ENCODE data around the gene PLEKHF1.

The PLEKHF1 gene

DNA sequence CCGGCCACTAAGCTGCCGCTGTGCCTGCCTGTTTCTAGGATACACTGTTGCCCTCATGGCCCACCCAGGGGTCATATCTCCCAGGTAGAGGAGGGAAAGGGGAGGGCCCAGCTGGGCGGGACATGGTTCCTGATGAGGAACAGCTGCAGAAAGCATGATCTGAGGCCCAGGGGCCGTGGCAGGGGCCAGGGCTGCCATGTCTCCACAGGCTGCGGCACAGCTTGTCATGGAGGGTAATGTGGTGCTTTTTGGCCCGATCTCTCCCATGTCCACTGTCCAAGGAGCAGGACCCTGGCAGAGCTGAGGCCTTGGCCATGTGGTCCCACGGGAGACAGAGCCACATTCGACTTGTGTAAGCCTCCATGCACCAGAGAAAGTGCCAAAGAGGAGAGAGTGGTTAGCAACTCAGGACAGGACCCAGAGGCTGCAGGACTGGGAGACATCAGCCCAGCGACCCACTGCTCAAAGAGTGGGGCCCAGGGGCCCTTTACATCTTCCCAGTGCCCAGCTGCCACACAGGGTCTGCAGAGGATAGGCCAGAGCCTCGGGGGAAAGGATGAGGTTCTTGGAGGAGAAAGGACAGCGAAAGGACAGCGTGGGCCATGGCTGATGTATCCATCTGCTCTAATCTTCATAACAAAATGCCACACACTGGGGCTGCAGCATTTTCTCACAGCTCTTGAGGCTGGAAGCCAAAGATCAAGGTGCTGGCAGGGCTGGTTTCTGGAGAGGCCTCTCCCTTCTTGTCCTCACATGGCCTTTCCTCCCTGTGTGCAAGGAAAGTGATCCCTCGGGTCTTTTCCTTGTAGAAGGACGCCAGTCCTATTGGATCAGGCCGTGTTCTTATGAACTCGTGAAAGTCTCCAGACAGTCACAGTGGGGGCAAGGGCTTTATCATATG lies 47.6 kb upstream of the PLEKHF1 start:
- Histone ChIP-seq H3K4me3 (ENCODE audit: low read length) (no peak overlapping the region), H3K9me3 (ENCODE audit: control insufficient read depth, insufficient read depth, low read length) (no peaks in the 10 kb centered on the region), H3F3A (ENCODE audit: control insufficient read depth, insufficient read depth) (no peaks in the 10 kb centered on the region), H3K9me2 (replicated peaks; ENCODE audit: control insufficient read depth, low read length) (no peaks in the 10 kb centered on the region), H4K20me1 (ENCODE audit: control insufficient read depth, insufficient read depth, low read depth, low read length) (no peaks in the 10 kb centered on the region), H3K79me2 (ENCODE audit: control insufficient read depth, low read length) (no peaks in the 10 kb centered on the region), H3K4me1 (ENCODE audit: control insufficient read depth, low read length) (no peaks in the 10 kb centered on the region), H3K36me3 (ENCODE audit: control insufficient read depth, low read length) (peaks cover 33% of the 10 kb centered on the region), H3K4me2 (ENCODE audit: low read length) (no peak overlapping the region), H3K27ac (ENCODE audit: low read depth, low read length) (no peak overlapping the region), H3K27me3 (ENCODE audit: control insufficient read depth, low read length) (0 out of 2 replicates have a peak, but pooled peaks cover 11% of the 10 kb centered on the region)
- TF ChIP-seq EZH2phosphoT487 (IDR thresholded peaks at IDR 0.05; ENCODE audit: borderline replicate concordance, low read length): no peak
- TF ChIP-seq, protein P1, sequence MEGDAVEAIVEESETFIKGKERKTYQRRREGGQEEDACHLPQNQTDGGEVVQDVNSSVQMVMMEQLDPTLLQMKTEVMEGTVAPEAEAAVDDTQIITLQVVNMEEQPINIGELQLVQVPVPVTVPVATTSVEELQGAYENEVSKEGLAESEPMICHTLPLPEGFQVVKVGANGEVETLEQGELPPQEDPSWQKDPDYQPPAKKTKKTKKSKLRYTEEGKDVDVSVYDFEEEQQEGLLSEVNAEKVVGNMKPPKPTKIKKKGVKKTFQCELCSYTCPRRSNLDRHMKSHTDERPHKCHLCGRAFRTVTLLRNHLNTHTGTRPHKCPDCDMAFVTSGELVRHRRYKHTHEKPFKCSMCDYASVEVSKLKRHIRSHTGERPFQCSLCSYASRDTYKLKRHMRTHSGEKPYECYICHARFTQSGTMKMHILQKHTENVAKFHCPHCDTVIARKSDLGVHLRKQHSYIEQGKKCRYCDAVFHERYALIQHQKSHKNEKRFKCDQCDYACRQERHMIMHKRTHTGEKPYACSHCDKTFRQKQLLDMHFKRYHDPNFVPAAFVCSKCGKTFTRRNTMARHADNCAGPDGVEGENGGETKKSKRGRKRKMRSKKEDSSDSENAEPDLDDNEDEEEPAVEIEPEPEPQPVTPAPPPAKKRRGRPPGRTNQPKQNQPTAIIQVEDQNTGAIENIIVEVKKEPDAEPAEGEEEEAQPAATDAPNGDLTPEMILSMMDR (IDR thresholded peaks at IDR 0.05; ENCODE audit: low read depth, low read length, poor library complexity, severe bottlenecking): no peak

DNA sequence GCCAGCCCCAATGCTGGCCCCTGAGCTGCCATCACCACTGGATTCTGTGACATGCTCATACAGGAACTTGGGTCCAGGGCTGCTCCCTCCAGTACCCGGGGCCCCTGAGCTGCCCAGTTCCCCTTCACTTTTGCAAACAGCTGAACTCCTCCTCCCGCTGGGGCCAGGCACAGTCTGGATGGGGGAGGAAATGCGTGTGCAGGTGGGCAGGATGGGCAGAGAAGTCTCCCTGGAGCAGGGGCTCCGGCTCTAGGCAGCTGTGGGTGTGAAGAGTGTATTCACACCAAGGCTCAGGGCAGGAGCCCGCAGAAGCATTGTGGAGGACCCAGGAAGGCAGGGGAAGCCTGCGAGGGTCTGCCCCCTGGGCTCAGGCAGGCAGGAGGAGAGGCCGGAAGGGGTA lies 46.8 kb upstream of the PLEKHF1 start:
- Histone ChIP-seq H4K20me1 (ENCODE audit: control insufficient read depth, insufficient read depth, low read depth, low read length) (no peaks in the 10 kb centered on the region), H3K4me3 (ENCODE audit: low read length) (no peak overlapping the region), H3K27ac (ENCODE audit: low read depth, low read length) (no peak overlapping the region), H3K27me3 (ENCODE audit: control insufficient read depth, low read length) (0 out of 2 replicates have a peak, but pooled peaks cover 11% of the 10 kb centered on the region), H3K4me2 (ENCODE audit: low read length) (no peak overlapping the region), H3K4me1 (ENCODE audit: control insufficient read depth, low read length) (no peaks in the 10 kb centered on the region), H3K36me3 (ENCODE audit: control insufficient read depth, low read length) (peaks cover 25% of the 10 kb centered on the region), H3K9me2 (replicated peaks; ENCODE audit: control insufficient read depth, low read length) (no peaks in the 10 kb centered on the region), H3K9me3 (ENCODE audit: control insufficient read depth, insufficient read depth, low read length) (no peaks in the 10 kb centered on the region), H3K79me2 (ENCODE audit: control insufficient read depth, low read length) (no peaks in the 10 kb centered on the region), H3F3A (ENCODE audit: control insufficient read depth, insufficient read depth) (no peaks in the 10 kb centered on the region)
- TF ChIP-seq, protein P1 (IDR thresholded peaks at IDR 0.05; ENCODE audit: low read depth, low read length, poor library complexity, severe bottlenecking): no peak
- TF ChIP-seq EZH2phosphoT487 (IDR thresholded peaks at IDR 0.05; ENCODE audit: borderline replicate concordance, low read length): no peak

DNA sequence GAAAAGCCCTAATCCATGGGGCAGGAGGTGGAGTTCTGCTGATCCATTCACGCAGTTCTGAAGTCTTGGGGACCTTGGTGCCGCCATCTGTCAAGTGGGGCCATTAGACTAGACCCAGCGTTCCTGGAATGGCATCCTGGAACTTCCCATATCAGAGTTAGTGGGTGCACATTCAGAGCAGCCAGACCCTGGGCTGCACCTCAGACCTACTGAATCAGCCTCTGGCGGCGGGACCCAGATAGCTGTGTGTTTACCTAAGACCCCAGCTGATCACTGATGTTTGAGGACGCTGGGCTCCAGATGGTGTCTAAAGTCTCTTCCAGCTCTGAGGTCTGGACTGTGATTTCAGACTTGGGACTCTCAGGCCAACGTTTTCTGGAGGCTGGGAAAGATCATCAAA lies 46.4 kb upstream of the PLEKHF1 start:
- Histone ChIP-seq H3K27ac (ENCODE audit: low read depth, low read length) (no peak overlapping the region), H3K4me3 (ENCODE audit: low read length) (no peak overlapping the region), H3K9me3 (ENCODE audit: control insufficient read depth, insufficient read depth, low read length) (no peaks in the 10 kb centered on the region), H3K9me2 (replicated peaks; ENCODE audit: control insufficient read depth, low read length) (no peaks in the 10 kb centered on the region), H3K27me3 (ENCODE audit: control insufficient read depth, low read length) (0 out of 2 replicates have a peak, but pooled peaks cover 11% of the 10 kb centered on the region), H3K79me2 (ENCODE audit: control insufficient read depth, low read length) (no peaks in the 10 kb centered on the region), H4K20me1 (ENCODE audit: control insufficient read depth, insufficient read depth, low read depth, low read length) (no peaks in the 10 kb centered on the region), H3K4me2 (ENCODE audit: low read length) (no peak overlapping the region), H3F3A (ENCODE audit: control insufficient read depth, insufficient read depth) (no peaks in the 10 kb centered on the region), H3K4me1 (ENCODE audit: control insufficient read depth, low read length) (no peaks in the 10 kb centered on the region), H3K36me3 (ENCODE audit: control insufficient read depth, low read length) (peaks cover 21% of the 10 kb centered on the region)
- TF ChIP-seq EZH2phosphoT487 (IDR thresholded peaks at IDR 0.05; ENCODE audit: borderline replicate concordance, low read length): no peak
- TF ChIP-seq, protein P1 (IDR thresholded peaks at IDR 0.05; ENCODE audit: low read depth, low read length, poor library complexity, severe bottlenecking): no peak

Measured in DOHH2 (cell line).